Astrocyte of the cerebellum (primary cell): ENCODE measurements around the gene BTF3.

Source experiments
- DNase-seq: peaks from one replicate; pipeline ENCODE4 v3.0.0-alpha.2; 2011; ENCODE audit warnings: low read depth
- H3K4me3 ChIP-seq: 2 replicates; pipeline ENCODE4 v1.5.1; 2011; ENCODE audit warnings: mild to moderate bottlenecking, low read depth, low read length, moderate library complexity
- CTCF ChIP-seq: IDR thresholded peaks from 2 replicates; pipeline ENCODE4 v1.5.1; 2012; ENCODE audit warnings: low read length, low read depth, moderate library complexity, mild to moderate bottlenecking; ENCODE audit errors: missing control alignments
- in situ Hi-C: cut with HindIII; loops from 2 replicates; pipeline ENCODE4 v1.10.0; 2017; ENCODE audit warnings: low sequenced_read_pairs

BTF3 gene

GRCh38 chr5:73539730-73540129 lies 41.5 kb downstream of the BTF3 start:
- no peak for TF ChIP-seq CTCF
- no peak overlapping the region for H3K4me3 ChIP-seq
- DNase-seq, result no peak
- in situ Hi-C loops, result no loop called here

GRCh38 chr5:73540192-73540591 lies 42.0 kb downstream of the BTF3 start:
- no peak overlapping the region for H3K4me3 ChIP-seq
- DNase-seq, result no peak
- no peak for TF ChIP-seq CTCF
- in situ Hi-C loops, result no loop called here

GRCh38 chr5:73542020-73542419 lies 43.8 kb downstream of the BTF3 start:
- in situ Hi-C loops, result no loop called here
- TF ChIP-seq CTCF, result no peak
- no peak overlapping the region for H3K4me3 ChIP-seq
- DNase-seq, result no peak

GRCh38 chr5:73544429-73545402 lies 46.5 kb downstream of the BTF3 start:
- H3K4me3 ChIP-seq, result no peak overlapping the region
- in situ Hi-C loops, result no loop called here
- no peak for TF ChIP-seq CTCF
- no peak for DNase-seq

GRCh38 chr5:73545403-73545779 lies 47.1 kb downstream of the BTF3 start:
- H3K4me3 ChIP-seq, result no peak overlapping the region
- DNase-seq, result no peak
- no peak for TF ChIP-seq CTCF
- in situ Hi-C loops, result no loop called here

GRCh38 chr5:73550016-73550415 lies 51.8 kb downstream of the BTF3 start:
- DNase-seq, result no peak
- H3K4me3 ChIP-seq, result no peak overlapping the region
- in situ Hi-C loops, result no loop called here
- no peak for TF ChIP-seq CTCF
